ENCODE results near the gene BAHCC1.

The BAHCC1 gene

GRCh38 chr17:81494626-81495377 lies 99.5 kb downstream of the BAHCC1 start:
- Histone ChIP-seq H3K36me3 (ENCODE audit: control insufficient read depth, low read depth, low read length) (no peaks in the 10 kb centered on the region), H3K4me3 (ENCODE audit: low read length) (no peak overlapping the region), H3K27ac (ENCODE audit: low read length) (no peak overlapping the region), H3K4me1 (ENCODE audit: control insufficient read depth, low read depth, low read length) (peaks cover 6% of the 10 kb centered on the region), H3K27me3 (ENCODE audit: control insufficient read depth, insufficient read depth, low read length) (peaks cover 13% of the 10 kb centered on the region), H3K9me3 (ENCODE audit: control insufficient read depth, low read depth, low read length) (no peaks in the 10 kb centered on the region), H3K9ac (ENCODE audit: low read length) (no peak overlapping the region)

GRCh38 chr17:81498953-81499600 lies 103.8 kb downstream of the BAHCC1 start:
- H3K27me3 ChIP-seq (ENCODE audit: control insufficient read depth, insufficient read depth, low read length) = no peaks in the 10 kb centered on the region
- no peaks in the 10 kb centered on the region for H3K9me3 ChIP-seq (ENCODE audit: control insufficient read depth, low read depth, low read length)
- no peak overlapping the region for H3K4me3 ChIP-seq (ENCODE audit: low read length)
- no peaks in the 10 kb centered on the region for H3K36me3 ChIP-seq (ENCODE audit: control insufficient read depth, low read depth, low read length)
- H3K27ac ChIP-seq (ENCODE audit: low read length) = no peak overlapping the region
- H3K9ac ChIP-seq (ENCODE audit: low read length) = no peak overlapping the region
- H3K4me1 ChIP-seq (ENCODE audit: control insufficient read depth, low read depth, low read length) = no peaks in the 10 kb centered on the region

- H3K9me3 ChIP-seq (ENCODE audit: control insufficient read depth, low read depth, low read length) = no peaks in the 10 kb centered on the region
- no peak overlapping the region for H3K4me3 ChIP-seq (ENCODE audit: low read length)
- no peak overlapping the region for H3K9ac ChIP-seq (ENCODE audit: low read length)
- H3K4me1 ChIP-seq (ENCODE audit: control insufficient read depth, low read depth, low read length) = no peaks in the 10 kb centered on the region
- H3K36me3 ChIP-seq (ENCODE audit: control insufficient read depth, low read depth, low read length) = no peaks in the 10 kb centered on the region
- H3K27me3 ChIP-seq (ENCODE audit: control insufficient read depth, insufficient read depth, low read length) = no peaks in the 10 kb centered on the region
- H3K27ac ChIP-seq (ENCODE audit: low read length) = no peak overlapping the region
These were observed 104.3 kb downstream of the BAHCC1 start for GRCh38 chr17:81499601-81499970.

- no peak overlapping the region for H3K4me3 ChIP-seq (ENCODE audit: low read length)
- H3K27ac ChIP-seq (ENCODE audit: low read length) = no peak overlapping the region
- no peaks in the 10 kb centered on the region for H3K27me3 ChIP-seq (ENCODE audit: control insufficient read depth, insufficient read depth, low read length)
- no peaks in the 10 kb centered on the region for H3K36me3 ChIP-seq (ENCODE audit: control insufficient read depth, low read depth, low read length)
- H3K9ac ChIP-seq (ENCODE audit: low read length) = no peak overlapping the region
- H3K4me1 ChIP-seq (ENCODE audit: control insufficient read depth, low read depth, low read length) = no peaks in the 10 kb centered on the region
- no peaks in the 10 kb centered on the region for H3K9me3 ChIP-seq (ENCODE audit: control insufficient read depth, low read depth, low read length)
These were observed 104.8 kb downstream of the BAHCC1 start for GRCh38 chr17:81500047-81500446.

- Histone ChIP-seq H3K27me3 (ENCODE audit: control insufficient read depth, insufficient read depth, low read length) (no peaks in the 10 kb centered on the region), H3K36me3 (ENCODE audit: control insufficient read depth, low read depth, low read length) (no peaks in the 10 kb centered on the region), H3K27ac (ENCODE audit: low read length) (no peak overlapping the region), H3K4me1 (ENCODE audit: control insufficient read depth, low read depth, low read length) (no peaks in the 10 kb centered on the region), H3K9ac (ENCODE audit: low read length) (no peak overlapping the region), H3K4me3 (ENCODE audit: low read length) (no peak overlapping the region), H3K9me3 (ENCODE audit: control insufficient read depth, low read depth, low read length) (no peaks in the 10 kb centered on the region)
These were observed 107.3 kb downstream of the BAHCC1 start for GRCh38 chr17:81502471-81503017.

- H3K4me1 ChIP-seq (ENCODE audit: control insufficient read depth, low read depth, low read length) = no peaks in the 10 kb centered on the region
- H3K9ac ChIP-seq (ENCODE audit: low read length) = no peak overlapping the region
- H3K36me3 ChIP-seq (ENCODE audit: control insufficient read depth, low read depth, low read length) = no peaks in the 10 kb centered on the region
- H3K27me3 ChIP-seq (ENCODE audit: control insufficient read depth, insufficient read depth, low read length) = no peaks in the 10 kb centered on the region
- no peak overlapping the region for H3K4me3 ChIP-seq (ENCODE audit: low read length)
- H3K27ac ChIP-seq (ENCODE audit: low read length) = no peak overlapping the region
- no peaks in the 10 kb centered on the region for H3K9me3 ChIP-seq (ENCODE audit: control insufficient read depth, low read depth, low read length)
These were observed 108.4 kb downstream of the BAHCC1 start for GRCh38 chr17:81503619-81504018.

GRCh38 chr17:81508639-81509206 lies 113.5 kb downstream of the BAHCC1 start:
- Histone ChIP-seq H3K9me3 (ENCODE audit: control insufficient read depth, low read depth, low read length) (no peaks in the 10 kb centered on the region), H3K4me3 (ENCODE audit: low read length) (peak overlapping the region; percentile 95), H3K27ac (ENCODE audit: low read length) (no peak overlapping the region), H3K36me3 (ENCODE audit: control insufficient read depth, low read depth, low read length) (peaks cover 29% of the 10 kb centered on the region), H3K4me1 (ENCODE audit: control insufficient read depth, low read depth, low read length) (no peaks in the 10 kb centered on the region), H3K9ac (ENCODE audit: low read length) (no peak overlapping the region), H3K27me3 (ENCODE audit: control insufficient read depth, insufficient read depth, low read length) (no peaks in the 10 kb centered on the region)

- Histone ChIP-seq H3K36me3 (ENCODE audit: control insufficient read depth, low read depth, low read length) (peaks cover 29% of the 10 kb centered on the region), H3K9me3 (ENCODE audit: control insufficient read depth, low read depth, low read length) (no peaks in the 10 kb centered on the region), H3K9ac (ENCODE audit: low read length) (peak overlapping the region; percentile 94), H3K4me3 (ENCODE audit: low read length) (peak overlapping the region; percentile 95), H3K27me3 (ENCODE audit: control insufficient read depth, insufficient read depth, low read length) (no peaks in the 10 kb centered on the region), H3K27ac (ENCODE audit: low read length) (no peak overlapping the region), H3K4me1 (ENCODE audit: control insufficient read depth, low read depth, low read length) (no peaks in the 10 kb centered on the region)
These were observed 114.1 kb downstream of the BAHCC1 start for GRCh38 chr17:81509207-81509971.

- no peaks in the 10 kb centered on the region for H3K27me3 ChIP-seq (ENCODE audit: control insufficient read depth, insufficient read depth, low read length)
- H3K4me1 ChIP-seq (ENCODE audit: control insufficient read depth, low read depth, low read length) = no peaks in the 10 kb centered on the region
- no peak overlapping the region for H3K27ac ChIP-seq (ENCODE audit: low read length)
- peak overlapping the region; percentile 94 for H3K9ac ChIP-seq (ENCODE audit: low read length)
- H3K4me3 ChIP-seq (ENCODE audit: low read length) = peak overlapping the region; percentile 95
- H3K36me3 ChIP-seq (ENCODE audit: control insufficient read depth, low read depth, low read length) = peaks cover 29% of the 10 kb centered on the region
- H3K9me3 ChIP-seq (ENCODE audit: control insufficient read depth, low read depth, low read length) = no peaks in the 10 kb centered on the region
These were observed 114.9 kb downstream of the BAHCC1 start for GRCh38 chr17:81509972-81510784.

GRCh38 chr17:81510785-81511553 lies 115.7 kb downstream of the BAHCC1 start:
- H3K27ac ChIP-seq (ENCODE audit: low read length) = no peak overlapping the region
- H3K4me1 ChIP-seq (ENCODE audit: control insufficient read depth, low read depth, low read length) = no peaks in the 10 kb centered on the region
- H3K9ac ChIP-seq (ENCODE audit: low read length) = peak overlapping the region; percentile 94
- H3K4me3 ChIP-seq (ENCODE audit: low read length) = peak overlapping the region; percentile 95
- H3K36me3 ChIP-seq (ENCODE audit: control insufficient read depth, low read depth, low read length) = peaks cover 29% of the 10 kb centered on the region
- no peaks in the 10 kb centered on the region for H3K9me3 ChIP-seq (ENCODE audit: control insufficient read depth, low read depth, low read length)
- H3K27me3 ChIP-seq (ENCODE audit: control insufficient read depth, insufficient read depth, low read length) = no peaks in the 10 kb centered on the region

Data from iPS-18a (cell line).